GM12872 (cell line): ENCODE data around the gene ALDOC.

ENCODE experiments used
- TF ChIP-seq, protein P1 (sequence below): IDR thresholded peaks from 3 replicates; pipeline ENCODE4 v1.5.1; 2011; ENCODE audit warnings: low read depth, mild to moderate bottlenecking, low read length, moderate library complexity; ENCODE audit not compliant: insufficient read depth

ALDOC gene

DNA sequence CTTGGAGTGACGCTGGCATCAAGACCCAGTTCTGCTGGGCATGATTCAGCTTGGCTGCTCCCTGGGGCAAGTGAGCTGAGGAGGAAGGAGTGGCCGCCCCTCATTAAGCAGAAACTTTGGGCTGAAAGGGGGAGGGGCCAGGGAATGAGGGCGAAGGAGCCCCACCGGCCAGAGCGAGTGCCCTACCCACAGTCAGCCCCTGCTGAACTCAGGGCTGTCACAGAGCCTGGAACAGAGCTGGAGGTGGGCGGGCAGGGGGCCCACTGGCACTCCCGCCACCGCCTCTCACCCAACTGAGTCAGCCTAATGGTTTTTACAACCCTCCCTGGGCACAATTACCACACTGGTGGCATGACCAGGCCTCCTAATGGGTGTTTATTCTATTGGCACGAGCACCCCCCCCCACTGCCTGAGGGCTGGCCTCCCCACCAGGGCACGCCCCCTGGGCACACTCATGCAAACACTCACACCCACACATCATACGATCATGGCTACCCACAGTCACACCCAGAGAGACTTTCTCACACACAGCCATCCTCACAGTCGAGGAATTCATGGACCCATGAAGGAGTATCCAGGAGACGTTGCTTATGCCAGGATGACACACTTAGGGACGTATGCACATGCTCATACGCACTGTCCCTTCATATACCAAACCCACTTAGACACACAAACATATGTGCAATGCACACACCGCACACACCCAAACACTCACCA lies 43.4 kb downstream of the ALDOC start:
- TF ChIP-seq, protein P1, sequence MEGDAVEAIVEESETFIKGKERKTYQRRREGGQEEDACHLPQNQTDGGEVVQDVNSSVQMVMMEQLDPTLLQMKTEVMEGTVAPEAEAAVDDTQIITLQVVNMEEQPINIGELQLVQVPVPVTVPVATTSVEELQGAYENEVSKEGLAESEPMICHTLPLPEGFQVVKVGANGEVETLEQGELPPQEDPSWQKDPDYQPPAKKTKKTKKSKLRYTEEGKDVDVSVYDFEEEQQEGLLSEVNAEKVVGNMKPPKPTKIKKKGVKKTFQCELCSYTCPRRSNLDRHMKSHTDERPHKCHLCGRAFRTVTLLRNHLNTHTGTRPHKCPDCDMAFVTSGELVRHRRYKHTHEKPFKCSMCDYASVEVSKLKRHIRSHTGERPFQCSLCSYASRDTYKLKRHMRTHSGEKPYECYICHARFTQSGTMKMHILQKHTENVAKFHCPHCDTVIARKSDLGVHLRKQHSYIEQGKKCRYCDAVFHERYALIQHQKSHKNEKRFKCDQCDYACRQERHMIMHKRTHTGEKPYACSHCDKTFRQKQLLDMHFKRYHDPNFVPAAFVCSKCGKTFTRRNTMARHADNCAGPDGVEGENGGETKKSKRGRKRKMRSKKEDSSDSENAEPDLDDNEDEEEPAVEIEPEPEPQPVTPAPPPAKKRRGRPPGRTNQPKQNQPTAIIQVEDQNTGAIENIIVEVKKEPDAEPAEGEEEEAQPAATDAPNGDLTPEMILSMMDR: no peak

DNA sequence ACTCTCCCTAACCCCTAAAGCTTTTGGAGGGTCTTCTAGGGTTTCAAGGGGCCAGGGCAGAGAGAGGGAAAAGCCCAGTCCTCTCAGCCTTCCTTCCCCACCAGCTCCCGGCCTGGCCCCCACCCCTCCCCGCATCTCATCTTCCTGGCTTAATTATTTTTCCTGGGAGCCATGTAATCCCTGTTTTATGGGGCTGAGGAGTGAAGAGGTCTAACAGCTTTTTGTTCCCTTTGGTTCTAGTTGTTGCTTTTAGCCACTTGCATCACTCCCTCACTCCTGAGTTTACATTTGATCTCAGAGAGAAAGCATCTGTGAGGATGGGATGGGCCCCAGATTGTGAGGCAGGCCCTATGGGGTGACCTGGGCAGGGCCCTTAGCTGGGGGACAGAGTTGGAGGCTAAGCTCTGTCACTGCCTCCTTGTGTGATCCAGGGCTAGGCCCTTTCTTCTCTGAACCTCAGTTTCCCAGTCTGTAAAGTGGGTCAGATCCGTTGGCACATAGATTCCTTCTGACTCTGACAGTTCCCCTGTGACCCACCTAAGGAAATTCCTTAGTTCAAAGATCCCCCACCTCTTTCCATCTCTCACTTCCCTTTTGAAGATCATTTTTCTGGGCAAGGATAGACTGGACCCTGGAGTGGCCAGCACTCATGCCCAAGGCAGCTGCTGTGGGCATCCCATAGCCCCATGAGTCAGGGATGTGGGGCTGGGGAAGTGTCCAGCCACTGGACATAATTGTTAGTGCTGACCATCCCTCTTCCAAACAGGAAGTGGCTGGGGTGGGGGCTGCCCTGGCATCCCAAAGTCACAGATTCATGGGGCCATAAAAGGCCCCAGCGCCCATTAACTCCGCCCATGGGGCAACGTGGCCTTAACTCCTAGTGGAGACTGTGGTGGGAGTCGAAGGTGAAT lies 44.4 kb downstream of the ALDOC start:
- TF ChIP-seq, protein P1: no peak

DNA sequence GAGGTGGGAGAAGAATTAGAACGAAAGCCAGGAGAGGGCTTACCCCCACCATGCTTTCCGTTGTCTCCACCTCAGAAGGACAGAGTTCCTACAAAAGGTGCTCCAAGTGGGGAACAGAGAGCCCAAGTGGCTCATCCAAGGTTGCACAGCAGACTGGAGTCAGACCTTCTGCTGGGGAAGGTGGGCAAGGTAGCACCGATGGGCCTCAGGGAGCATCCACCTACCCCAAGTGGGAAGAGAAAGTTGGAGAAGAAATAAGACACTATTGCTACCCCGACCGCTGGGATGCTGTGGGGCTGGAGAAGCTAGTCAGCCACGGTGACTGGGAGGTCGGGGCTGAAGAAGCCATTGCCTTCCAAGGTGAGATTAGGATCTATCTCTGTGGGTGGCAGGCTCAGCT lies 45.8 kb downstream of the ALDOC start:
- TF ChIP-seq, protein P1: no peak

DNA sequence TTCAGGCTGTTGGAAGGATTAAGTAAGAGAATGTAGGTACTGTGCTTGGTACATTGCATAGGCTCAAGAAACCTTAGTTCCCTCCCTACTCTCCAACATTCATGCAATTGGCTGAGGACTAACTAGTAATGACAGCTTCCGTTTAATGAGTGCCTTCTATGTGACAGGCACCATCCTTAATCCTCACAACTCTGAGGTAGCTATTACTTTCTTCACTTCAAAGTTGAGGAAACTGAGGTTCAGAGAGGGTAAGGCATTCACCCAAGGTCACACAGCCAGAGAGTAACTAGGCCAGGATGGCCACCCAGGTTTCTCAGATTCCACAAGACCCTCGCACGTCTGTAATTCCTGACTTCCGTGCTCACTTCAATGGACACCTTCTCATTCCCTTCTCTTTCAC lies 46.4 kb downstream of the ALDOC start:
- TF ChIP-seq, protein P1: no peak

DNA sequence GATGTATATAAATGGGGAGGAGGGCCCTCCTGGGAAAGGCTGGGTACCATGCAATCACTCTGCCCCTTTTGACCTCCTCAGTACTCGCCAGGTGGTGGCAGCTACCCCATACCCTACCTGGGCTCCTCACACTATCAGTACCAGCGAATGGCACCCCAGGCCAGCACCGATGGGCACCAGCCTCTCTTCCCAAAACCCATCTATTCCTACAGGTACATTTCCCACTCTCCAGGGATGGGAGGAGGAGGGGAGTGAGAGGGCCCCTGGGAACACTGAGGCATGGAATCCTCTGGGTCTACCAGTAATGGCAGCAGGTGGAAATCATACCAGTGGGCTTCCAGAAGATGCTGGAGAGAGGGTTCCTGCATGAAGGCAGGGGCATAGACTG lies 47.7 kb downstream of the ALDOC start:
- TF ChIP-seq, protein P1: no peak

DNA sequence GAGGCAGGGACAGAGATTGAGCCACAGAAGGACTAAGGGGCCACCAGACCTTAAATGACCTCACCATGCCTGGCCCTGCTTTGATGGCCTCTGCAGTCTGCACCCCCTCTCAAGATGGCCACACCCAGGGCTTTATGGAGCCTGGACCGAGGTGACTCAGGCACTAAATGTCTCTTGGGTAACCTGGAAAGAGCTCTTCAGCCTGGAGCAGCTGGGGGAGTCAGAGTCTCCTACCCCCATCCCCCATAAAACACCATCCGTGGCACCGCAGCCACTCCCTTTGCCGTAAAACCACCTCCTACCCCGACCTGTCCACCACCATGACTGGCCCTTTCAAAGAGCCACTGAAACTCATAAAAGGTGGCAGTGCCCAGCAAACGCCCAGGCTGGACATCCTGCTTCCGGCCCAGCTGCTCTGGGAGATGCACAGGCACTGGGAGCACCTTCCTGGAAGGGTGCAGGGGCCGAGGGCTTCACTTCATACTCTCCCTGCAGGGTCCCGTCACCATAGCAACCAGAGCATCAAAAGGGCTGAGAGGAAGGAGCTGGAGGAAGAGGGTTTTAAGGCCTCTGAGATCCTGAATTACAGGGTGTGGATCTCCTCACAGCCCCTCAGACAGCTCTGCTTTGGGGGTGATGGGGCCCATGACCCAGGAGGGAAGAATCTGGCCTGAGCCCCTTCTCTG lies 48.2 kb downstream of the ALDOC start:
- TF ChIP-seq, protein P1: no peak

DNA sequence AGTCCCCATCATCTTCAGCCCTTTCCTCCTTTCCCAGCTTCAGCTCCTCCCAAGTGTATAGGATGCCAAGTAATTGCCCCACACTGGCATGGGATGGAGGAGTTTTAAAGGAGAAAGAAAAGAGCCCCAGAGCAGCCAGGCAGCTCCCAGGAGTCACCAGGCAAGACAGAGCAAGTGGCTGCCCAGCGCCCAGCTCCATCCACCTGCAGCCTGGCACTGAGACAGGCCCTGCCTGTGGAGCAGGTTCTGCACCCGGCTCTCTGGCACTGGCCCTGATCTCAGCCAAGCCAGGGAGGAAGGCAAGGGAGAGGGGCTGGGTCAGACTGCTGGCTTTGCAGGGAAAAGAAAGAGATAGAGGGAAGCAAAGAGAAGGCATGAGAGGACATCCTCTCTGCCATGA lies 48.8 kb downstream of the ALDOC start:
- TF ChIP-seq, protein P1: no peak
